GM18858 (cell line): ENCODE measurements around the gene LDLRAD4.
"Not testable (repeated sequence)": the region's sequence is repeated elsewhere in the genome, so short reads cannot be mapped to it uniquely, and the experiment has no call there.

Experiments used
- ATAC-seq: cut with Tn5 transposase; IDR thresholded peaks from one replicate; pipeline ENCODE4 v1.9.1; 2021; ENCODE audit not compliant: unreplicated experiment

LDLRAD4 gene

DNA sequence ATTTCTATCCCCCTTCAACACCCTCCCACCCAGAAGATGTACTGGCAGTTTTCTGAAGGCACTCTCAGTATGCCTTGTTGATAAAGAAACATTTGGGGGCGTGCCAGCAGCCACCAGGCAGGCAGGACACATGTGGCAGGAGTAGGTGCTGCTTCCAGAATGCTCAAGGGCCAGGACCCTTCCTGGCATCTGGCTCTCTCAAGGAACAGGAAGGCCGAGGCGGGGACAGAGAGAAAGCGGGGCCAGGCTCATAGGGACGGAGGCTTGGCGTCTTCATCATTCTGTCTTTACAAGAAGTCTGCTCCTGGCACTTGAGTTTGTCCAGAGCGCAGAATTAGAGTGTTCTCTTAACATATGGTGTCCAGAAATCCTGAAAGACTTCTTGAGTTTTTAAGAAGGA, 386.2 kb downstream of the LDLRAD4 start:
- ATAC-seq = no peak

DNA sequence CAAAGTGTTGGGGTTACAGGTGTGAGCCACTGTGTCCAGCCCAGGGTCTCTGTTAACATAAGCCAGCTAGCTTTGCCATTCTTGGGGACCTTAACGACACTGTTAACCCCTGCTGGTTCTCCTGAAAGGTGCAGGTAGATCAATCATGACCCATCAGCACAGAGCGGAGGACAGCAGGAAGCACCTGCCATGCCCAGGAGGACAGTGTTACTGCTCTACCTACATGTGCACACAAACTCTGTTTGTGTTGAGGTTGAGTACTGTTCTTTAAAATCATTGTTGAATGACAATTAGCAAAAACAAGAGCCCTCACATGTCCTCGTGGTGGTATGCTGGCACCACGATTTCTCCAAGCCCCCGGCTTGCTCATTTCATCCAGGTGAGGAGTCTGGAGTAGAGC, 386.9 kb downstream of the LDLRAD4 start:
- no peak for ATAC-seq

DNA sequence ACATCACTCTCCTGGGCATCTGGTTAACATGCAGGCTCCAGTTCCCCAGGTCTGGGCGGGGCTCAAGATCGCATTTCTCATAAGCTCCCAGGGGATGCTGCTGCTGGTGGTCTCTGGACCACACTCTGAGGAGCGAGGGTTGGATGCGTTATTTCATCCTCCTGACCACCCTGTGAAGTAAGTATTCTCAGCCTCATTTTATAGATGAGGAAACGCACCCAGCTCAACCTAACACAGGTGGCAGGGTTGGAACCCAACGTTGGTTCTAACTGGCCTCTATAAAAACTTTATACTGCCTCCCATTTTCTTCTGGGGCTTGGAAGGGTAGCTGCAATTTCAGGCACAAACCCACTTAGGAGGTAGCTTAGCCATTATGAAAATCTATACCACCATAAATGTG, 387.3 kb downstream of the LDLRAD4 start:
- no peak for ATAC-seq

DNA sequence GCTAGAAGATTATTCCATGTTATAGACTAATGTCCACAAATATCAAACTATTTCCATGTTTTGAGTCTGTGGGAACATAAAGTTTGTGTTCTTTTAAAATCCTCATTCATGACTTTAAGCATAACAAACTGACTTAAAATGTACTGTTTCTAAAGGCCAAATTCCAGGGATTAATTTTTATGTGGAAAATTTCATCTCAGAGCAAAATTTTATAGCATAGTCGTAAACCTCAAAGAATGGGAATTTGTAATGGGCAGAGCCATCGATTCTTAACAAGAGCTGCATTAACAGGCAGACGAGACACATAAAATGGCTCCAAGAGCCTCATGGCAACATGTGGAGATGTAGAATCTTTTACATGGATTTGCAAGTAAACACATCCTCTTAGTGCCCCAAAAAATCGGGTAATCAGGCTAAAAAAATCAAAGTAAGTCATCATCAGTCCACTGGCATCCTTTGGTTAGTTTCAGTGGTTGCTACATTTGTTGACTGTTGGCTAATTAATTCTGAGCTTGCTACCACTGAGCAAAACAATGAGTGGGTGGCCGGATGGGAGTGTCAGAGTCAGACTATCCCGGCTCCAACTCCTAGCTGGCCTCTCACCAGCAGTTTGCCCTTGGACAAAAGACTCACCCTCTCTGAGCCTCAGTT, 388.2 kb downstream of the LDLRAD4 start:
- ATAC-seq = no peak

DNA sequence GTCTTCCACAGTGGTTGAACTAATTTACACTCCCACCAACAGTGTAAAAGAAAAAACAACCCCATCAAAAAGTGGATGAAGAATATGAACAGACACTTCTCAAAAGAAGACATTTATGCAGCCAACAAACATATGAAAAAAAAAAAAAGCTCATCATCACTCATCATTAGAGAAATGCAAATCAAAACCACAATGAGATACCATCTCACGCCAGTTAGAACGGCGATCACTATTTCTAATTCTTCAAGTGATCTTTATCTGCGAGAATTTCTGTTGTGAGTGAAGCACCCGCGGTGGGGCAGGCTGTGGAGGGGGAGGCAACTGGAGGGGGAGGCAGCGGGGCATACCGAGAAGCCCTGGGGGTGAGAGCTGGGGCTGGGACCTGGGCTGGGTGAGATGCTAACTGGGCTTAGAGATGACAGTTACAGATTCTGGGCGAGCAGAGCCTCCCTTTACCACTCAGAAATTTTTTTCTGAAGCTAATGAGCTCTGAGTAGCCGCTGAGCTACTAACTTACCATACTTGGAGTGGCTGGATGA, 389.5 kb downstream of the LDLRAD4 start:
- not testable (repeated sequence) for ATAC-seq

DNA sequence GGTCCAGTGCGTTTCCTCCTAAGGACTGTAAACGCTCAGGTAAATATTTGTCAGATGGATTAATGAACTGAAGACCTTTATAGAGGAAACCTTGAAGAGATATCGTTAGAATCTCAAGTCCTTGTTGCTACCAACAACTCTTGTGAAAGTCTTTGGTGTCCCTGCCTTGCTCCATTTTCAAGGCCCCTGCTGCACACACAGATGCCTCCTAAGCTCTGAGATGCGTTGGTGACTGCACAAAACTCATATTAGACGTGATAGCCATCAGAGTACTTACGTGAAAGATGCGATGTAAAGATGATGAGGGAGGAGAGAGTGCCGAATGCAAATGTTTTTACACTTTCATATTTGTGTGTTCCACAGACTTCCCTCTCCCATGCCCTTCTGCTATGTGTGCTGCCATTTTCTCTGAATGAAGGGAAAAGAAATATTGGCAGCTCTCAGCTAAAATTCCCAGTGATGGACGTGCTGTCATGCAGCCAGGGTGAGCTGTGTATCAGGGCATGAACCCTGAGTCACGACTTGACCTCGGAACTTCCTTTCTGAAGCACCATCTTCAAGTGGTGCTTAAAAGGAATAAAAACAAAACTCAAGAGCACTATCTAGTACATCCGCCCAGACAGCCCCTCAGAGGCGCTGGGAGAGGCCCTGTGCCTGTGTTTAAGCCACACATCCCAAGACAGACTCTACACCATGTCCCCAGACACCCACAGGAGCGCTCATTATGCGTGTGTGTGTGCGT, 390.4 kb downstream of the LDLRAD4 start:
- ATAC-seq = no peak

DNA sequence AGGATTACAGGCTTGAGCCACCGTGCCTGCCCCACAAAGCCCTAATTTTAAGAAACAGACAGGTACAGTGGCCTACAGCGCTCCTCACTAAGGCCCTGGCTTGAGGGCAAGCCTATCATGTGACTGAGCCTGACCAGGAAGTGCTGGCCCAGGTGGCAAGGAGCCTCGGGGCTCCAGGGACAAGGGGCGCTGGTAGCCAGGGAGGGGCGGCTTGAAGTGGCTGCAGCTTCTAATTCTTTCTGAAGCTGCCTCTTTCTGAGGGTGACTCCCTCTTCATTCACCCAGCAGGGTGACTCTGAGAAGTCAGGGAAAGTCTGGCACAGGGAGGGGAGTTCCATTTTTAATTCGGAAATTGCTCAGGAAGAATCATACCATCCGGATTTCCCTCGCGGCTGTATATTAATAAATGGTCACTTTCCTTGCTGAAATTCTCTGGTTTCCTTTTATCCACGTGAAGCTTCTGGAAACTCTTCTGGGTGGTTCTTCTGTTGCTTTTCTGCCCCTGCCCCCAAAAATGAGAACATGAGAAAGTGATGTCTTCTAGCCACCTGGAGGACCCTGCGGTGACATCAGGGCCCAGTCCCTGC, 392.1 kb downstream of the LDLRAD4 start:
- no peak for ATAC-seq

DNA sequence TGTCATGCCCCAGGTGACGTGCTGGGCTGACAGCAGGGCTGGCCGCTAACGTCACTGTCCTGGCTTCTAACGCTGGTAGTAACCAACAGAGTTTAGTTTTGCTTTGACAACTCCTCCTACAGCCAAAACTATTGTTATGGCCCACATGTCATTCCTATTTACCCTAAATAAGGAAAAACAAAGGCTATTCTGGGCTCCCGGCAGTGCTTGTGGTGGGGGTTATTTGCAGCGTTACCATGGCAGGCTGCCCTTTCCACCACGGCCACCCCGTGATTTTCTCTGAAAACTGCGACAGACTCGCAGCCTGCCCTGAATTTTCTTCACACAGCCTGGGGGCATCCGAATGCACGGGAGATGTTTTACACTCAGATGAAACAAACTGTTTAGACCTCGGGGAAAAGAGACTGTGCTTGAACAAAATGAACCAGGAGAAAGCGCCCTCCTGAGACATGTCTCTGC, 392.6 kb downstream of the LDLRAD4 start:
- peak; percentile 13 for ATAC-seq

DNA sequence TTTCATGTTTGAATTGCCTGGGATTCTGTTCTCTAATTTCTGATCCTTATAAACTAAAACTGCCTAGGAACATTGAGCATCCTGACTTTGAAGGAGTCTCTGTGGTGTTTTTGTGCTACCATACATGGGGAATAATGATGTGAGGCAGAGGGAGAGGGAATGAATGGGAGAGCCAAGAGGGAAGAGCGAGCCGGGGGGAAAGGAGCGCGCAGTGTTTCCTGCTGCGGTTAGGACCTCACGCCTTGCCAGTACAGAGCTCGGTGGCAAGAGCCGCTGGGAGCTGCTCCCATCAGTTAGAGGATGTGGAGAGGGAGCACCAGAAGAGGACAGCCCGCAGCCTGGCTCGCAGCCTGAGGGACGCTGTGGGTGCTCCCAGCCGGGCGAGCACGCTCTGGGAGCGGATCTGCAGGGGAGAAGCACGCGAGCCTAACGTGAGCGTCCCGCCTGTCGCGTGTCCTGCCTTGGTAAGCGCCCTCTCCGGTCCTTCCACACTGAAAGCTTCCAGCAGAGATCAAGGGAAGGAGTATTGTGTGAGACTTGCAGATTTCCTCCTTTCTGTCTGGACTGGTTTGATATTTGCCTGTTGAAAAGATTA, 393.1 kb downstream of the LDLRAD4 start:
- ATAC-seq = no peak

DNA sequence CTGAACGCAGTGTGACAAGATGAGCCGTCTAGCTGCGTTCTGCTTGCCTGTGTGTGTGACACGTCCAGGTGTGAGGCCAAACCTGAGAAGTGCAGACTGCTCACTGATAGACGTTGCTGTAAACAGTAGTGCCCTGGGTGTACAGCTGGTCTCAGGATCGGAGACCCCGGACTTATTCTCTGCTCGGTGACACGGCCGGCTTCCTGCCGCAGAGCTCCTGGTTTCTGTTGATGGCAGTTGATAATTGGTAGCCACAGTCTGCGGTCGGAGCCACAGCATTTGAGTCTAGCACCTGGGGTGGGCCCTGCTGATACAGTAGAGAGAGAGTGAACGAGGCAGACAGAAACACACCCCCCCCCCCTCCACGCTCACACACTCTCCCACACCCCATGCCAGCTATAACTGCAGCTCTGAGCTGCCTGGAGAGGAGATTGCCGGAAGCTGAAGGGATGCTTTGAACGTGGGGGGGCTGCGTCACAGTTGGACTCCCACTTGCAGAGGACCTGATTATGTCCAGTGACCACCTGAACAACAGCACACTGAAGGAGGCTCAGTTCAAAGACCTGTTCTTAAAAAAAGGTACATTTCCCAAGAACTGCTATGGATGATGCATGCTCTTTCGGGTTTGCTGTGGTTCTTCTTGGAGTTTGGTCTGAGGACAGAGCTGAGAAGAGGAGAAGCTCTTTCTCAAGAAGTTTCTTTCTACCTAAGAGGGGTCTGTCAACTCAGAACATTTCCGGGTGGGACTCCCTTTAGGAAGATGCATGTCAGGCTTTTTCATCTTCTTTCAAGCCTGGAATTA, 393.8 kb downstream of the LDLRAD4 start:
- peak; percentile 50 for ATAC-seq

DNA sequence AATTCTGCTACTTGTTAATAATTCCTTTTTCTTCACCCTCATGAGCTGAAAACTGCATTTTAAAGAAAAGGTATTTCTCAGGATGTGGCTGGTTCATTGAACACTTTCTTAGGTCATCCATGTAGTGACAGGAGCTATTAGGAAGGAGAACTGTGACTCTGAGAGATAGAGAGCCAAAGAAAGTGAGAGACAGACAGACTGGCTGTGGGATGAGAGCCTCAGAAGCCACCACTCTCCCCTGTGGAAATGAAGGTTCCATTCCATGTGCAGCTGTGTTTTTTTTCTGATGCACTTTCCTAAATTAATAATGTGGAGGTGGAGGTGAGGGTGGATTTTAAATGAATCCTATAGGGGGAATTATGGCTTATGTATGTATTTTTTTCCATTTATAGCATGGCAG, 394.5 kb downstream of the LDLRAD4 start:
- no peak for ATAC-seq

DNA sequence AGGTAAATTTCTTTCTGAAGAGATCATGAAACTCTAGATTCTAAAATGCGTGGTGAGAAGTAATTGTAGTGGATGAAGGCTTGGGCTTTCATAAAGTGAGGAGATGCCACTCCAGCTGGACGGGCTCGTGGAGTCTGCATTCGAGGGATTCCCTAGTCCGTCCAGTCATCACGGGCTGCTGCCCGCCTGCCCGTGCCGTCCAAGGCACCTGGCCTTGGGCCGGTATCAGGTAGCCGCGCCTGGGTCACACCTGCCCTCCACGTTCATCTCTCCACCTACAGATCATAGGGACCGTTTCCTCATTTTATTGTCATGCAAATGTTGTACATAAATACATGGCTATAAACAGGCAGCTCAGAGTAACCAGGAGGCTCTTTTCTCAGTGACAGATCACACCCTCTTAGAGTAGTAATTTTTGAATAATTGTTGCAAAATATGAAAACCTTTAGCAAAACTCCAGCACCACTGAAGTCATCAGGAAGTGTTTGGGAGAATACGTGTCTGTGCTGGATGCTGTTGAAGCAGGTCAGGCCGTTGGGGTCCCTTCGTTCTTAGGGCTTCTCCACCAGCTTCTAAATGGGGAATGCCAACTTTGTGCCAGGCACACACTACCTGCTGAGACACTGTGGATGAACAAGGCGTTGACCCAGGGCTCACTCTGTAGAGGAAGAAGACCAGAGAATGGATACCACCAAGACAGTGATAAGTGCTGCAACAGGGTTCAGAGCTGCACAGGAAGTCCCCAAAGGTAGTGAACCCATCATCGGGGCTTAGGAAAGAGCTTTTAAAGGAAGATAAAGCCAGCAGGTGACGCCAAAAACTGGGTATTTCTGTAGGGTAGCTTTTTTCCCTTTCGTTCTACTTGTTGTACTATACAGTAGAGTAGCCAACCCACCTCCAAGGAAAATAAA, 395.3 kb downstream of the LDLRAD4 start:
- ATAC-seq = no peak

DNA sequence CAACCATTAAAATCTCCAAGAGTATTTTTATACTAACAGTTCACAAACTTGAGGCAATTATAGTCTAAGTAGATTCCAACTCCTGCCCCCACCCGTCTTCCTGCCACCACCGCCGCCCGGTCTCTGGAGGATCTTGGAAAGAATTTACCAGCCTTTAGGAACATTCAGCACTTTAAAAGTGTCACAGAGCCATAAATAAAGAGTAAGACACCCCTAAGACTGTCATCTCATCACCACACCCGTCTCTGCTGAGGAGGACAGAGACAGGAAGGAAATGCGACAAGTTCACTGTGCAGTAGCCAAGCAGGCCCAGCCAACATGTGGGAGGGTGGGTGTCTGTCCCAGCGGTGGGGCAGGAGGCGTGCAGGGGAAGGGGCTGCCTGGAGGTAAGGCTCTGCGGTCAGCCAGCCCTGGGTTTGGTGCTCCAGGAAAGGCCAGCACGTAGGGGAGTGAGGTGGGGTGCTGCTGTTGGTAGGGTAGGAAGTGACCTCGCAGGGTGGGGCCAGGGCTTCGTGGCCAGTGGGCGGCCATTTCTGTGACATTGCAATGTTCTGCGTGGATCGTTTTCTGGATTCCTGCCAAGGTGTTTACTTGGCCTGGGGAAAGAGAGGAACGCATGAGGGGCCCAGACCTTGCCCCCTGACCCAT, 396.2 kb downstream of the LDLRAD4 start:
- ATAC-seq = no peak

DNA sequence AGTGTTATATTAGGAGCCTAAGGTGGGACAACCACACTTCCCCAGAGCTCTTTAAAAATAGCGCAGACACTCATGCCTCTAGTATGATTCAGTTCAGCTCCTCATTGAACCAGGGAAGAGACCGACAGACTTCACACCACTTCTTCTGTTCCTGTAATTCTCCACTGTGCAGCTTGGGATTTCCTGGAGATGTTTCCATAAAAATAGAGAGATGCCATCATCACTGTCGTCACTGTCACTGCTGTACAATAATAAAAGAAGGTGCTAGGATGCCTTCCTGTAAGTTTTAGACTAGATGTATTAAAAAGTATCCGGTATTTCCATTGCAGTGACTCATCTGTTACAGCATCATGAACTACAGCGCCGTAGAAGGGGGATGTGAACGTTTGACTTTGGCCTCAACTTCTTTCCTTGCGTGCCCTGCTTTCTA, 396.9 kb downstream of the LDLRAD4 start:
- no peak for ATAC-seq

DNA sequence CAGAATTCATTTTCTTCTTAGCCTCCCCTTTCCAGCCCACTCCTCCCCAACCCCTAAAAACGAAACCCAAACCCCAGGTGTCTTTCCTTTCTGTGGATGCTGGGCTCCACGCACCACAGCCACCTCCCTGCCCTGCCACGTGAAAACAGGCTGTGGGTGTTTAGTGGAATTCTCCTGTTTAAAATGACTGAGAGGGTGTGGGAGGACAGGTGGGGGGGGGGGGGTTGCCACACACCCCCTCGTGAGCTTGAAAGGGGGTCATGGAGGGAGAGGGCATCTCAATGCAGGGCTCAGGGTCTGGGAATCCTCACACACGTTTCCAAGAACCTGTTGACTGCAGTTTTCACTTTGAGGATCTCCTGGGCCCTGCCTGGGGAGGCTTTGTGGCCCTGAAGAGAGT, 397.5 kb downstream of the LDLRAD4 start:
- ATAC-seq = no peak

DNA sequence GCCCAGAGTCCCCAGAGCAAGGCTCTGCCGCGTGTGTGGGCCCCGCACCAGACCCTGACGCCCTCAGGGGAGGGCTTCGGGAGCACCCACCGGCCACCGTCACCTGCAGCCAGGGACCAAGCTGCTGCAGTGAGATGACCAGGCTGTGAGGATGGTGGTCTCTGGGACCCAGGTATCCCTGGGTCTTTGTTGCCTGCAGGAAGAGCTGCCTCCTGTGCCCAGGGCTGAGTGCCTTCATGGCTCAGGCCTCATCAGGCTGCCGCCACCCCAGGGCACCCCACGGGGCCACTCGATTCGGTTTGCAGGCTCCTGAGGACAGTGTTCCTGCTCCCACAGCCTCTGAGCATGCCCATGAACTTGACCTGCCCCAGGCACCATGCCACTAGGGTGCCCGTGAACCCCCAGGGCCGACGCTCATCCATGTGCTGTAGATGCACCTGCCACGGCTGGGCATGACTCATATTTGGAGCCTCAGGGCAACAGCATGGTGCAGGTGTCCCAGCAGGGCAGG, 398.0 kb downstream of the LDLRAD4 start:
- ATAC-seq = no peak

DNA sequence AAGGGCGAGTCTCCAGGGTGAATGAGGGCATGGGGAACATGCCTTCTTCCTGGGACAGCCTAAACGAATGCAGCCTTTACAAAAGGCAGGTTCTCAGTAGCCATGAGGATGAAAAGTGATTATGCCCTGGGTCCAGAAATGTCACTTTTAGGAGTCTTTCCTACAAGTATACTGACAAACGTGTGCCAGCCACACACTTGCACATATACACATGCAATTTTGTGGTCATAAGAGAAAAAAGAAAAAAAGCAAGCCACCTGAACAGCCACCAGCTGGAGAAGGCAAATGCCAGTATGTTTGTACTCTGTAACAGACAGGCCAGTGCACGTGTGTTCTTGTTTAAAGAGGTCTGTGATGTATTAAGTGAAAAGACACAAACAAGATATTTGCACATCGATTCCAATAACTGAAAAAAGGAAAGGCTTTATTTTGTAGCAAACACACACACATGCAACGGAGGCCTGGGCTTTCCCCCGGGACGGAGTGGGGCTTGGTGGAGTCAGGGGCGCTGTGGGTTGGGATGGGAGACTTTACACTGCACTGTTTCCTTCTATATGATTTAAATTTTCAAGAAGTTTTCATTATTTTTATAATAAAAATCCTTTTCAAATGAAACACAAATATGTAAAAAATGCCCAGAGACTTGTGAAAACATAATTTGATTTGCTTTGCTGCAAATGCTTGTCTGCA, 399.4 kb downstream of the LDLRAD4 start:
- no peak for ATAC-seq

DNA sequence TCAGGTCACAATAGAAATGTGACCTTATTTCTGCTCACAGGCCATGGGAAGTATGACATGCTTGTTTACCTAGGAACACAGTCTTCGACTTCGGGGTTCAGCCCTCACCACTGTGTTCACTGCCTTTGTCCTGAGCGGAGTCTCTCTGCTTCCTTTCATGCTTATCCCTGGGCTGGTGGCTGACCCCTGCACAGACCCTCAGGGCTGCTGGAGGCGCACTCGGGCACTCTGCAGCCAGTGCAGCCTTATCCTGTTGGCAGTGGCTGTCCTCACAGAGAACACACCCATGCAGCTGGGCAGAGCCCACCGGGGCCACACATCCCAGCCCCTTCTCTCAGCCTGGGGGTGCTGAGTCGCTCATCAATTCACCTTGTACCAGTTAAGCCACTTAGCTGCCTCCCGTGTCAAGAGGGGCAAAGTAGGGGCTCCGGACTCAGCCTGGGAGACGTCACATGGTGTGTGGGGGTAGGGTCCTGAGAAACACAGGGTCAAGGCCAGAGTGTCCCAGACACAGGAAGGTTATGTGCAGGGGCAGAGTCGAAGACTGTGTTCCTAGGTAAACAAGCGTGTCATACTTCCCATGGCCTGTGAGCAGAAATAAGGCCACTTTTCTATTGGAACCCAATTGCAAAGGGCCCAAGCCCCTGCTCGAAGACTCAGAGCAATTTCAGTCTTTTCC, 400.3 kb downstream of the LDLRAD4 start:
- no peak for ATAC-seq
